NCI-H345 (cell line): Measurements from ENCODE around the gene CBX4.

ENCODE experiments used
- DNase-seq: peaks from one replicate; lab custom pipeline; 2025; lab: John Stamatoyannopoulos, UW

The CBX4 gene

DNA sequence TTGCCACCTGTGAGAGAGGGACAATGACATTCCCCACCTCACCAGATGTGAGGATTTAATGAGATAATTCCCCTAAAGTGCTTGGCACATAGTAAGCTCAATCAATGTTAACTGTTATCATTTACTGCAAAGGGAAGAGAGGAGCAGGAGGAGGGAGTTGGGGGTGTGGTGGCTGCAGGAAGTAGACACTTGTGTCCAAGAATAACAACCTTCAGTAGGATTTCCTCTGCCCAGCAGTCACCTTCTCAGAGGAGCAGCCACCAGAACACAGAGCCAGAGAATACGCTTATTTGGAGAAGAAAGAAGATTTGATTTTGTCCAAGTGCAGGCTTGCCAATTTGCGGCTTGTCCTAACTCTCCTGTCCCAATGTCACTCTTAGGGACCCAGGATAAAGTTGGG, 10.2 kb downstream of the CBX4 start:
- DNase-seq, result no peak

DNA sequence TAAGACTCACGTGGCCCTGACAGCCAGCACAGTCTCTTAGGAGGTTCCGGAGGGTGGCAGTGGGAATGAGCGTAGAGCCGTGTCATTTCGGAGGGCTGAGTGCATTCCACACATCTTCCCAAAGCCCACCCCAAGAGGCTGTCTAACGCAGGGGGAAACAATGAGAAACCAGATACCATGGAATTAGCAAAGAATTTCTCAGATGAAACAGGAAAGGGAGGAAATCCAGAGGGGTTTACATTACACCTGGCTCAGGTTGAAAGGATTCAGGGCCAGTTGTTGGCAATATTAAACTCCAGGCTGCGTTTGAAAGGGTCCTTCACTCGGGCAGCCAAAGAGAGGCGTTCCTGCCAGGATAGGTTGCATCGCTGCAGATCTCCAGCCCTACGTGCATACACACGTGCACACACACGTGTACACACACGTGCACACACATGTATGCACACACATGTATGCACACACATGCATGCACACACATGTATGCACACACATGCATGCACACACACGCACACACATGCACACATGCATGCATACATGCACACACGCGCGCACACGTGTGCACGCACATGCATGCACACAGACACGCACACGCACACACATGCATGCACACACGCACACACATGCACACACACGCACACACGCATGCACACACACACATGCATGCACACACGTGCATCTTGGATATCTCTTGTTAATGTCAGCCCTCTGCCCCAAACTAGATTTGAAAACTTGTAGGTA, 12.2 kb downstream of the CBX4 start:
- no peak for DNase-seq

DNA sequence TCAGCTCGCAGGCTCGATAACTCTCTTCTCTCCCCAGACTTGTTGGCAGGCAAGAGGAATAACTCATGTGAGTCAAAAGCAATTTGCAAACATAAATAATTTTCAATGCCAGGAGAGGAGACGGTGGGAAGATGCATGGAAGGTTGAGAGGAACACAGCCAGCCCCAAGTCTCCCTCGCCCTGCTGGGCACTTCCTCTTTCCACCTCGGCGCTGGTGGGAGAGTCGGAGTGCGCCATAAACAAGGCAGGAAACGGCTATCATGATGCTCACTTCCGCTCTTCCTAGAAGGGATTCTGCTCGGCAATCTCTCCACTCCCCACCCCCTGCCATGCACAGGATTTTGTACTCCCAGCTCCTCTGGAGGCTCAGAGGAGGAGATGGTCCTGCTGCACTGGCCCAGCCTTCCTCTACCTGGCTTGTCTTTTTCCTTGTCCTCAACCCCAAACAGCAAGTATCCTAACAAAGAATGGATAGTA, 13.0 kb downstream of the CBX4 start:
- DNase-seq, result no peak

DNA sequence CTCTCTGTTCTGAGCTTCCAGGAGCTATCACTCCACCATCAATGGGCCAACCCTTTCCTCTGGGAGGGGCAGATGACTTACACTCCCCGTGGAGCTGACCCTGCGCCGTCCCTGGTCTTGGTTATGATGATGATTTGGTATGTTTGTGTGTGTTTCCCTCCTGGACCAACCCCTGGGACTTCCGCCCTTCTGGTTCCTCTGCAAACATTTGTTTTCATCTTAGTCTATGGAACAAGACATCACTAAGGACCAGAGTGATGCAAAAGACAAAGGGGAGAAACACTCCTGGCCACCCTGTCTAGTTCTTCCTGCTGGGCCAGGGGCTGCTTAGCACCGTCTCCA, 13.7 kb downstream of the CBX4 start:
- DNase-seq, result no peak

DNA sequence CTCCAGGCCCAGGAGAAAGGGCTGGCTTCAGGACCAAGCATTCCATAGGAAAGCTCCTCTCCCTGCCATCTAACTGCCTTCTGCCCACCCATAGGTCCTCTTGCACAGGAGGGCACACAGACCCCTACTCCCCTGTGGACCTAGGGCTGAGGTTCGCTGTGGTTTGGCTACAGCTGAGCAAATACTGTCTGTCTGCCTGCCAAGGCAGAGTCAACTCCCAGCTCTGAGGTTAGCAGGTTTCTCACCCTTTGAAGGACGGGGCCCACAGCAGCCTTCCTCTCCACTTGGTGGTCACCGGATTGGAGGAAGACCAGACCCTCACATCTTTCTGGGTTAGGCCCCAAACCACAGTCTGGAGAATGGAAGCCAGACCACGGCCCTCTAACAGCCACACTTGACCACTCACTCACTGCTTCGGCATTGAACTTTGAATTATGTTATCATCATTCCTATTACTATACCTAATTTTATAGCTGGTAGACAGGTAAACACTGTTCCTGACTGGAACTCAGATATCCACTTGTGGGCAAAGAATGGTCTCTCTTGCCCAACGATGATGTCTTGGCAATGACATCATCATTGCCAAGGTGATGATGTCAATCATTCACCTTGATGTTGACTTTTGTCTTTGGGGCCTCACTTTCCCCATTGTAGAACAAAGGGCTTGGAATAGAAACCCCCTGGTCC, 14.2 kb downstream of the CBX4 start:
- no peak for DNase-seq

DNA sequence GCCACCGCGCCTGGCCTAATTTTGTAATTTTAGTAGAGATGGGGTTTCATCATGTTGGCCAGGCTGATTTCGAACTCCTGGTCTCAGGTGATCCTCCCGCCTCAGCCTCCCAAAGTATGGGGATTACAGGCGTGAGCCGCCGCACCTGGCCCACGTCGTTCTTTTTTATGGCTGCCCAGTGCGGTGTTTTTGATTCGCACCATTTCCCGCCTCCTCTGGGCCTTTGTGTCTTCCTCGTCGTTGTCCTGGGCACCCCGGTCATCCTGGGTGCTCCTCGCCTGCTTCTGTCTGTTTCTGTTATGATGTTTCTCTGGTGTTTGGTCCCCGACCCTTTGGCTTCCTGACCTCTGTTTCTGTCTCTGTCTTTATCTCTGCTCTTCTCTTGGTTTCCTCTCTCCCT, 15.0 kb downstream of the CBX4 start:
- DNase-seq, result no peak

DNA sequence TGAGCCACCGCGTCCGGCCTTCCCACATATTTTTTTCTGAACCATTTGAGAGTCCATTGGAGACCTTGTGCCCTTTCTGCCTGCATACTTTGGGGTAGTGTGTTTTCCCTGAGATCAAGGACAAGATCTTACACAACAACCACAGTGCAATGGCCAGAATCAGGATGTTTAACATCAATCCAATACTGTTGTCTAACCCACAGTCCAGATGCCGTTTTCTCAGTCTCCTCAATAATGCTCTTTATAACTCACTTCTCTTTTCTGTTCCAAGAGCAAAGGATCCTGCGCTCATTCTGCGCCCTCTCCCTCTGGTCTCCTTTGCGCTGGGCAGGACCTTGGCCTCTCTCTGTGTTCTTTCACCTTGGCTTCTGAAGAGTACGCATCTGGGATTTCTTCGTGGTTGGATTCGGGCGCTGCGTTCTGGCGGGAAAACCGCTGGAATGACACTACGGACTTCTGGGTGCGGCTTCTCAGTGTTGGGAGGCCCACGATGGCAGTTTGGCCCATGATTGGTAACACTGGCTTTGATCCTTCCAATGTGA, 16.6 kb downstream of the CBX4 start:
- no peak for DNase-seq

DNA sequence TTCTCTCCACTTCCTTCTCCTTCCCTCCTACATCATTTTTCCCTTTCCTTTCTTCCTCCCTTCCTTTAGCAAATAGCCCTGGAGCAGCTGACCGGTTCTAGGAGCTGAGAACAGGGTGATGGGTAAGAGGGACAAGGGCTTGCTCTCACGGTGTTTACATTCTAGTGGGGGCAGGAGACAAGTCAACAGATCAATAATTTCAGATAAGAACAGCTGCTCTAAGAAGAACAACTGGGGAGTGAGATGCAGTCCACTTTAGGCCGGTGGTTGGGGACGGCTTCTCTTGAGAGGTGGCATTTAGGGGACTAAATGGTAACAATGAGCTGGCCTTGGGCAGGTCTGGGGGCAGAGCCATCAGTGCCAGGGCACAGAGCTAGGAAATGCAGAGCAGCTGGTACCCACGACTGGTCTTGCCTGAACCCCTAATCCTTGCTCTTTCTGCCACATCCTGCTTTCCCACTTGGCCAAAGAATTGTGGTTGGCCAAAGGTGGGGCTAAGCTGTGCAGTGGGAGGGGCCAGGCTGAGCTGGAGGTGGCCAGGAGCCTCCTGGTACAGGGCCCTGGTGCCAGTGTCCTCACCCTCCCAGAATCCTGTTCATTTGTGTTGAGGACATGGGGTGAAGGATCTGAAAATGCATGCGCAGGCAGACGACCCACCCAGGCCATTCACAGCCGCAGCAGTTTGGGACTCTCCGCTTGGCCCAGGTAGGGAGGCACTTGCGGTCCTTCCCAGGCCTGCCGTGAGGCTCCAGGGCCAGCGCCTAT, 17.7 kb downstream of the CBX4 start:
- DNase-seq, result no peak

DNA sequence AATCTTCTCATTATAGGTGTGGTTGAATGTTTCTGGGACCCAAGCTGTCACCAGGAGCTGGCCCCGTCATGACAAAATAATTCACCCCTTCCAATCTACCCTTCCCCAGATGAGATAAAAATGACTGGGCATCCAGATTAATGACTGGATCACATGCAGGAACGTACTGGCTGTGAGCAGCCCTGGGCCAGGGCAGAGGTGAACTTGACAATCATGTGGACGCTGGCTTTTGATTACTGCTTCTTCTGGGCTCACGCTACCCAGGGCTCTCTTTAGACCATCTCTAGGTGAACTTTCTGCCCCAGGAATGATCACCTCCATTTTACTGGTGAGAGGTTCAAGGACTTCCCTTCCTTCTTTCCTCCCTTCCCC, 18.3 kb downstream of the CBX4 start:
- no peak for DNase-seq

DNA sequence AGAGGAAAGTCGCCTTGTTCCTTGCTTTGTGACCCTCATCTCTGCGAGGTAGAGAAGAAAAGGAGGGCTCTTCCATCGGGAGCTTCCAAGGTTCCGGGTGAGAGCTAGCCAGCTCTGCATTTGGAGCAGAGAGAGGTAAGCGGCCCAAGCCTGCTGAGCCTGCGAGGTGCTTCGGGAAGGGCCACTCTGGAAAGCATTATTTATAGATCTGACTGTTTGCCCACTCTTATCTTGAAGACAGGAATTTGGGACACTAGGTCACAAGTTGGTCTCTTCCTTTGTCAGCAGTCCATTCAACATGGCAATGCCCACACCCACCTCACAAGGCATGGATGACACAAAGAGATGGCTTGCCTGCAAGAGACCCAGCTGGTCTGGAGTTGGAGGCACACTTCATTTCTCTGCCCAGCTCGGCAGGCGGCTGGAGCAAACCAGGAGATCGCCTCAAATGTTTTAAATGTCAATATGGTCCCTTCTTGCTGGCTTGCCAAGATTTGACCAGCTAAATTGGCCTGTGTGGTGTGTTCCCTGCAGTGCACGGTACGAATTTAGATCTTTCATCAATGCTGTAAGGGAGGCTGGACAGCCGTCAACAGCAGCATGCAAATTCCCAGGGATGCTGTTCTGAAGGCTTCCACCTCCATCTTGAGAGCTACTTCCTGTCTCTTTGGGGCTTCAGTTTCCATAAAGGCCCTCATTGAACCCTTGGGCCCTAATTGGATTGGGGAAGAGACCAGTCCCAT, 19.5 kb downstream of the CBX4 start:
- no peak for DNase-seq

DNA sequence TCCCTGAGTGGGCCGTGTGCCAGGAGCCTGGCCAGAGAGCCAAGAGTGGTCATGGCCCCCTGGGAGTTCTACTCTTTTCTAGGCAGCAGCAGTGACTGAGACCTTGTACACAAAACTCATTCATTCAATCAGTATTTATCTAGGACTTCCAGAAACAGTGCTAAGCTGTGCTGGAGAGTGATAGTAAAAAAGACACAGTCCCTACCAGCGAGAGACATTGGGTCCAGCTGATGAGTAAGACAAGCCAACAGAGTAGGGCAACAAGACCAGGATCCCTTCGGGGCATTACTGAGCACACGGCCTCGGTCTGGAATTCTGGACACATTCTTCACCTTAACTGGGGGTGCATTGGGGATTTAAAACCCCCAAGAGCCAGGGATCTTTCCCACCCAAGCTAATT, 20.2 kb downstream of the CBX4 start:
- no peak for DNase-seq

DNA sequence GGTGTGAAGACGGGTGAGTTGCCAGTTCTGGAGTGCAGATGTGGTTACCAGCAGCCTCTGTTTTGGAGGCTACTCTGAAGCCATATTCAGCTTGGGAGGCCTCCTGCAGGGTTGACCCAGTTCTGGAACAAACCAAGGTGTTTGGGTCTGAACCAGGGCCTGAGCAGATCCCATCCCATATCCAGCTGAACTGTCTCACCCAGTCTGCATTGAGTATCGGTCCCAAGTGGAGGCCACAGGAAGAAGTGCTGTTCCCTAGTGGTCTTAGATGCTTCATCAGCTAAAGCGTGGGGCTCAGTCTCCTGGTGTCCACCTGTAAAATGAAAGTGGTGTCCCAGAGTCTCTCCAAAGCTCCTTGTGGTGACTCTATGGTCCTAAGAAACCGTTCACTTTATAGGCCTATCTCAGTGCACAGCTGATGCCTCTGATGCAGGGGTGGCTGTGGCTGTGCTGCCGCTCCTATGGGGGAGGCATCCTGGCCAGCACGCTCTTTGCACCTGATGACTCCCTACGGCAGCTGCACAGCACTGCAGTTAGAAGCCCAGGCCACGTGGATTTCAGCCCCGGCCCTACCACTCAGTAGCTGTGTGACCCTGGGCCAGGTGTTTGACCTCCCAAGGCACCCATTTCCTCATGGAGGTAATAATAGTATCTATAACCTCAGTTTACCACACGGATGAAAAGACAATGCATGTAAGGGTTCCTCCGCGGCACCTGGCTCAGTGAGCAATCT, 21.0 kb downstream of the CBX4 start:
- DNase-seq, result no peak

DNA sequence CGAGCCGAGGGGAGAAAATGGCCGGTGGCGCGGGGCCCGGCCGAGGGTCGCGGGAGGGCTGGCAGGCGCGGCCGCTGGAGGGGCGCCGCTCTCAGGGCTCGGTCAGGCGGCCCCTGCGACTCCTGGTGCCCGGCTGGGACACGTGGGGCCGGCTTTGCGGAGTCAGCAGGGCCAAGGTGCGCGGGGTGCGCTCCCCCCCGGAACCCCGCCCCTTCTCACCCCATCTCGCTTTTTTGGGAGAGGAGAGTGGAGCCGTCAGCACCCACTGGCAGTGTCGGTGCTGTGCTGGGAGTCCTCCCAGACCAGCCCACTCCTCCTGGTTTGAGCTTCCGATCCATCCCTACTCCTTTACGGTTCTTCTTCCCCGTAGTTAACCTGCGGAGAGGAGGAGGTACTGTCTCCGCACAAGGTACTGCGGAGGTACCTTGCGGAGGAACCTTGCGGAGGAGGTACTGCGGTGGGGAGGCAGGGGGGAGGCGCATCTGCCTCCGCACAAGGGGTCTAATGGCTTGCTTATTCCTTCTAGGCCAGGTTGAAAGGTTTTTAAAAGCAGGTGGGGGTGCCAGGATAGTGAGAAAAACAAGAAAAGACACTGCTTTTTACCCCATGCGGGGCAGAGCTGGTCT, 23.3 kb downstream of the CBX4 start:
- DNase-seq, result no peak

DNA sequence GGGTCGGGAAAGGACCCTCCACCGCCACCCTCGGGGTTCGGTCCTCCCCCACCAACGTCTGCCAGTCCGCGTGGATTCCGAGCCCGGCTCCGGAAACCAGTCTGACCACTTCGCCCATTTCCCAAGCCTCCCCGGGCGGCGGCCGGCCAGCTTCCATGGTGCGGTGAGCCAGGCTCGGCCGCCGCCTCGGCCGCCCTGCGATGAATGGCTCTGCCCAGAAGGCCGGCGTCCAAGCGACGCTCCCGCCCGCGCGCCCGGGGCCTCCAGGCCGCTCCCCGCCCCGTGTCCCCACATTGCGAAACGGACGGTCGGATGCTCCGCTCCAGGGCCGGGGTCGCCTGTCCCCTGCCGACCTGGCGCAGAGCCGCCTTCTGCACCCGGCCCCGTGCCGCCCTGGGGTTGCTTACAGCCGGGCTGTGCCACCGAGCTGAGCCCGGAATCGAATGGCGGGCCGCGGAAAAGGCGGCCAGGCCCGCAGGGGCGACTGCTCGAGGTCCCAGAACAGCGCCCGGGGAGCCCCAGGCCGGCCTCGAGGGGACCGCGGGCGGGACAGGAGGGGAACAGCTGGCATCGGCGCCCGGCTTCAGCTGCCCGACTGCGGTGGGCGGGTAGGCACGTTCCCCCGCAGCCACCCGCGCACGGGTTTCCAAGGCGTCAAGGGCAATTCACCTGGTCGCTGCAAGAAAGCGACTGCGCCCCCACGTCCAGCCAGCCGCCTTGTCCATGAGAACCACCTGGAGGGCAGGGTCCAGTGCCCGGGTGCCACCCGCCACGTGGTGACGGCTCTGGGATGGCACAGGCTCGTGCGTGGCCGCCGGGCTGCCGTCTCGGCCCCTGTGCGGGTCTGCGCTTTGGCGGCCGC, 24.0 kb downstream of the CBX4 start:
- DNase-seq, result no peak

DNA sequence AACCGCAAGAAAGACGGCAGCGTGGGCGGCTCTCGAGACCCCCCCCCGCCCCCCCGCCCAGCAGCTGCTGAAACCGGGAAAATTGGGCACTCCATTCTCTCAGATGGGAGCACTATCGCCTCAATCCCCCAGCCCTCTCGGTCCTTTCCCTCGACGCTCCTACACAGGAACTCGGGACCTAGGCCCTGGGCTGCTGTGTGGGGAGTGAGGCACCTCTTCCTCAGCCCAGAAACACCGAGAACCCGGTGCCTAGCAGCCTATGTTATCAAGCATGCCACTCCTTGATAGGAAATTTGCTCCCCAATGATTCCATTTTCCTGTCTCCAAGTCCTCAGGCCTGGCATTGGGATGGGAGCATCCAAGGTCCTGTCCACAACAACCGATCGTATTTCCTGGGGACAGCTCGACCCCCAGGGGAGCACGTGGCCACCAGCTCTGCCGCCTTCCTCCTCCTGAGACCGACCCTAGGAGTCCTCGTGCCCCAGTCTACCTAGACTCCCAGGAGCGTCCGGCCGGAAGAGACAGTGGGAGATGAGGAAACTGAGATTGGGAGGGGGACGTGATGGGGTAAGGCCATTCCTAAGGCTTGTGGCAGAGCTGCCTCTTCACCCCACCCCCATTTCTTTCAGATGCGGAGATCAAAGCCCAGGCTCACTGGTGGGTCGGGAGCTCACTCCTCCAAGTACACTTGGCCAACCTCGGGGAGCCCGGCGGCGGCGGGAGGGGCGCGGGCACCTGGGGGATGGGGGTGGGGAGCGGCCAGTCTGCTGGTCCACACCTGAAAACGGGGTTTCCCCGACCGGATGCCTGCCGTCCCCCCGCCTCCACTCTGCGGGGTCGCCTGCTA, 24.9 kb downstream of the CBX4 start:
- DNase-seq, result no peak

DNA sequence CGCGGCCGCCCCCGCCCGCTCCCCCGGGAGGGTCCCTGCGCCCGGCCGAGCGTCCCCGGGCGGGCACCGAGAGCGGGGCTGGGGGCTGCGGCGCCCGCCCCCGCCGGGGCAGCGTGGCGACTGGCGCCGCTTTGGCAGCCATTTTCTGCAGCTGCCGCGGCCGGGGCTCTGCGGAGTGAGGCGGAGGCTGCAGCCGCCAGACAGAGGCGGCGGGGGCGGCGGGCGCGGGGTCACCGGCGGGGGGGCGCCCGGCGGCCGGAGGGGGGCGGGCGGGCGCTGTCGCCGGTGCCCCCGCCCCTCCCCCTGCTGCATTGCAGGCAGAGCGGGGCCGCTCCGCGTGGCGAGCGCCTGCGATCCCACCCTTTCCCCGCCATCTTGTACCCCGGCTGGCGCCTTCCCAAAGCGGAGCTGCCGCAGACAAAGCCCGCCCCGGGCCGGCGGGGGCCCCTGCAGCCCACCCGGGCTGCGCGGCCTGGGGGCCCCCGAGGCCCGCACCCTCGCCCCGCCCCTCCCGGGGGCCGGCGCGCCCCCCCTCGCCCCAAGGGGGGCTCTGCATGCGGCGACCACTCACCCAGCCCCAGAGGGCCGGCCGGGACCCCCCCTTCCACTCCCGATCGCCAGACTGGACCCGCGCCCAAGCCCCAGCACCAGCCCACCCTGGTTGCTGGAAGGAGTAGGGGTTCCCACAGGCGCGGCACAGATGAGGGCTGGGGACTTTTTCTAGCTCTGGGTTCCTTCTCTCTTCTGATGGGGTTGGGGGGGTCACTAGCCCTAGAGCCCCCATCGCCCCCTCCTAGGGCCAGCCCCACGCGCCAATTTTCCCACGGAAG, 25.7 kb downstream of the CBX4 start:
- DNase-seq, result peak; percentile 38

DNA sequence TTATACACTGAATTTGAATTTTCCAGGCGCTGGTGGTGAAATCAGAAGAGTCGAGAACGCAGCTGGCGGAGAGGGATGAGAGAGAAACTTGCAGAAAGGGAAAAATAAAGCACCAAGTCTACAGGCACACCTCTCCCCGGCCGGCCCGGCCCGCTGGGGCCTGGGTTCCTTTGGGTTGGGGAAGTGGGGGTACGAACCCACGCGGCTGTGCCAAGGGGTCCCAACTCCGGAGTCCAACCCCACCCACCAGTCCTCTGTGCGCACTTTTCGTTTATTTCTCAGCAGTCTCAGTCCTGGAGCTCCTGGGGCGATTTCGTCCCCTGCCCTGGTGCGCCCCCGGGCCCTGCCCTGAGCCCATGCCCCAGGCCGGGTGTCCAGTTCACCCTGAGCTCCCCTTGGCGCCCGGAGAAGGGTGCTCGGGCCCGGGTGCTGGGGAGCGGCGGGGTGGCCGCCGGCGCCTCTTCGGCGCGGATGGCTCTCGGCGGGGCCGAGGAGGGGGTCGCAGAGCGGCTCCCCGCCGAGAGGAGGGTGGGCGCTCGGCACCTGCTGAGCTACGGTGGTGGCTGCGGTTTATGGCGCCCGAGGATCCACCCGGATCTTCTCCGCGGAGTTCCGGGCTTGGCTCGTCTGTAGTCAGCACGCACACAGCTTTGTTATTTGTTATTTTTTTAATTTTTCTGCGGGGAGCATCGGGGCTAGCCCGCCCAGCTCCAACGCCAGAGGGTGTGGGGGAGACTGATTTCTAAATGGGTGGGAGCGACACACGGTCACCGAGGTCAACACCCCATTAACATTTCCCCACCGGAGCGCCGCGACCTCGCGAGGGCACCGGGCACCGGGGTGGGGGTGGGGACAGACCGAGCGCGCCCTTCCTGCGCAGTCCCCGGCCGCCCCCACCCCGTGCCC, 26.6 kb downstream of the CBX4 start:
- DNase-seq, result peak; percentile 26
